Activated CD4-positive, alpha-beta T cell treated with anti-CD3 and anti-CD28 coated beads, Interleukin-2, amount 50 U/mL, for 24 hours (primary cell): ENCODE data around the gene EIF2B5.

Source experiments
- DNase-seq, 2 donors: peaks; one replicate each; pipeline ENCODE4 v3.0.0-alpha.2; 2020; ENCODE audit warnings: low read depth in 1 of 2, low spot score in 1 of 2

EIF2B5 gene

DNA sequence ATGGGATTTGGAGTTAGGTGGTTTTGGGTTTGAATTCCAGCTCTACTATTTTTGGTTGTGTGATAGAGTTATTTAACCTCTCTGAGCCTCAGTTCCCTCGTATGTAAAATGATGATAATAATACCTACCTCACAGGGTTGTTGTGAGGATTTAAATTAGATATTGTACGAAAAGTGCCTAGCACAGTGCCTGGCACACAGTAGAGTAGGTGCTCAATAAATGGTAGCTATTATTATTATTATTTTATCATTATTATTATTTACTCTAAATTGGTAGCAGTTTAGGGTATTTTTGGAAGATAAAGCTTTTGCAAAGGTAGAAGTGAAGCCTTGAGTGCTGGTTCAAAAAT, 38.2 kb downstream of the EIF2B5 start:
- DNase-seq: no peak

- no peak for DNase-seq
These were observed 39.1 kb downstream of the EIF2B5 start for GRCh38 chr3:184174284-184174645.

GRCh38 chr3:184174646-184175492, 39.7 kb downstream of the EIF2B5 start, which contains the start of gene AP2M1:
Gene AP2M1, plus strand, starts transcription at chr3:184174855. Its CDS starts 2,139 bp downstream, at chr3:184176994.
- DNase-seq: peak; percentile 94 to 97

DNA sequence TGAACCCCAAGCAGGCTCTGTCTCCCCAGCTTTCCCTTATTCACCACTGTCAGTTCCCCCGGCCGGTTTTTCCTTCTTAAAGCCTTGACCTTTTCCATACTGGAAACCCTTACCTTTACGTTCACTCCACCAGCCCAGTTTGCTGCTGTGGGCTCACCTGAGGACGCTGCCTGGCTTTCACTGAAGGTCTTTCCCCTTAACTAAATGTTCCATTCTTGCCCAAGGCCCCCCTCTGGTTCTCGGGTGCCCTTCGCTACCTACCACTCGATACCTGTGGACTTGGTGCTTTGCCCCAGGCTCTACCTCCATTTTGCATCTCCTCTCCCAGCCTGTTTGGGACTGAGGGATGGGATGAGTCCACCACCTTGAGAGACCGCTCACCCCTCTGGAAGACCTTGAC, 40.3 kb downstream of the EIF2B5 start:
- no peak for DNase-seq

GRCh38 chr3:184175981-184176376, 40.8 kb downstream of the EIF2B5 start:
- no peak for DNase-seq

- no peak for DNase-seq
These were observed 41.5 kb downstream of the EIF2B5 start for GRCh38 chr3:184176377-184177330.

GRCh38 chr3:184177331-184177731, 42.2 kb downstream of the EIF2B5 start:
- no peak for DNase-seq

- DNase-seq: no peak
These were observed 42.7 kb downstream of the EIF2B5 start for GRCh38 chr3:184177767-184178306.

DNA sequence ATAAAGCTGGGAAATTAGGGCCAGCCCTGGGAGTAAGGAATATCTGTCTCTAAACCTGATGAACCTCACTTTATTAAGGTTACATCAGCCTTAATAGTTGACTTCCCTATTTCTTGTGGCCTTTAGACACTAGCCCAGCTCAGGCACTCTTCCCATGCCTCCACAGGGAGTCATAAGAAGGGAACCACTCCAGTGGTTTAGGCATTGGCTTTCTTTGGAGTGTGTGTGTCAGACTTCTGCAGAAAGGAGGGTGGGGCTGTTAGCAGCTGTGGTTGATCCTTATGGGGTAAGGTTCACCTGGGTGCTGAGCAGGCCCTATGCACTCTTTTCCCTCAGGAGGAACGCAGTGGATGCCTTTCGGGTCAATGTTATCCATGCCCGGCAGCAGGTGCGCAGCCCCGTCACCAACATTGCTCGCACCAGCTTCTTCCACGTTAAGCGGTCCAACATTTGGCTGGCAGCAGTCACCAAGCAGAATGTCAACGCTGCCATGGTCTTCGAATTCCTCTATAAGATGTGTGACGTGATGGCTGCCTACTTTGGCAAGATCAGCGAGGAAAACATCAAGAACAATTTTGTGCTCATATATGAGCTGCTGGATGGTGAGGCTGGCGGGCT, 43.5 kb downstream of the EIF2B5 start:
- no peak for DNase-seq

GRCh38 chr3:184180165-184180564, 45.0 kb downstream of the EIF2B5 start:
- DNase-seq: no peak

DNA sequence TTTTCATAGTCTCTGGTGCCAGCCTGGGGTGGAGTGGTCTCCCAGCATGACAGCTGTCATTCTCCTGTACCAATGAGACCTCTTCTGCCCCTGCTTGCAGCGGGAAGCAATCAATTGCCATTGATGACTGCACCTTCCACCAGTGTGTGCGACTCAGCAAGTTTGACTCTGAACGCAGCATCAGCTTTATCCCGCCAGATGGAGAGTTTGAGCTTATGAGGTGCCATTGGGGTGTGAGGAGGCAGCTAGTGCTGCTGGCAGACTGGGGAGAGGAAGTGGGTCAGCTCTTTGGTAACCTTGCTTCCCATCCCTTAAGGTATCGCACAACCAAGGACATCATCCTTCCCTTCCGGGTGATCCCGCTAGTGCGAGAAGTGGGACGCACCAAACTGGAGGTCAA, 46.4 kb downstream of the EIF2B5 start:
- no peak for DNase-seq

DNA sequence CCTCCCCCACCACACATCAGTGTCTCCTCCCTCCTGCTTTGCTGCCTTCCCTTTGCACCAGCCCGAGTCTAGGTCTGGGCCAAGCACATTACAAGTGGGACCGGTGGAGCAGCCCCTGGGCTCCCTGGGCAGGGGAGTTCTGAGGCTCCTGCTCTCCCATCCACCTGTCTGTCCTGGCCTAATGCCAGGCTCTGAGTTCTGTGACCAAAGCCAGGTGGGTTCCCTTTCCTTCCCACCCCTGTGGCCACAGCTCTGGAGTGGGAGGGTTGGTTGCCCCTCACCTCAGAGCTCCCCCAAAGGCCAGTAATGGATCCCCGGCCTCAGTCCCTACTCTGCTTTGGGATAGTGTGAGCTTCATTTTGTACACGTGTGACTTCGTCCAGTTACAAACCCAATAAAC, 48.5 kb downstream of the EIF2B5 start:
- no peak for DNase-seq

GRCh38 chr3:184184546-184185230, 49.5 kb downstream of the EIF2B5 start:
- no peak for DNase-seq

DNA sequence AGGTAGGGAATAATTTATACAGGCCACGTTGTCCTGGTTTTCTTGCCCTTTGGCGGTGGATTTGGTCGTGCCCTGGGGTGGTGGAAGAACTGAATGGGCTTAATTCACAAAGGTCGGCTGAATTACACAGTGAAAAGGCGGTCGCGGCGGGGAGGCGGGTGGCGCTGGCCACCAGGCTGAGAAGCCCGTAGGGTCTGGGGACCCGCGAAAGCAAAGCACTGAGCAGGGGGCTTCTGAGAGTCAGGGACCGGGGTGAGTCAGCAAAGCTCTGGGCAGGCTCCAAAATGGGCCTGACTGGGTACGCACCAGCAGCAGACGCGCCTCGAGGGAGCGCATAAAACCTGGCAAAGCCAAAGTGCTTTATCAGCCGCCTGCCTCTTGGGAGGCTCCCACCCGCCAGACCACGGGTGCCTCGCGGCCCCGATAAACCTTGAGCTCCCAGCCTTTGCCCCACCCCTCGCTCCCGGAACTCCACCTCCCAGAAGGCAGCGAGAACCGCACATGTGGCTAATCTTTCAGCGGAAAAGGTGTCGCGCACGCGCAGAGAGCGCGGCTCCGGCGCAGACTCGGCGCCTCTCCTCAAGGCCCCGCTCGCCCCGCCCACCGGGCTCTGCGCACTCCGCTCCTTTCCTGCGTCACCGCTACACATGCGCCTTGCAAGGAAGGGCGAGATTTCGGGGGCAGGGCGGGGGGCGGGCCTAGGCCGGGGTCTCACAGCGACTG, 50.5 kb downstream of the EIF2B5 start:
- peak; percentile 97 to 98 for DNase-seq

- no peak for DNase-seq
These were observed 51.2 kb downstream of the EIF2B5 start, which contains the start of gene ABCF3 for GRCh38 chr3:184186184-184186901. Gene ABCF3, plus strand, starts transcription at chr3:184186199. Its CDS starts 9 bp downstream, at chr3:184186208.

GRCh38 chr3:184186902-184187207, 51.7 kb downstream of the EIF2B5 start:
- no peak for DNase-seq

DNA sequence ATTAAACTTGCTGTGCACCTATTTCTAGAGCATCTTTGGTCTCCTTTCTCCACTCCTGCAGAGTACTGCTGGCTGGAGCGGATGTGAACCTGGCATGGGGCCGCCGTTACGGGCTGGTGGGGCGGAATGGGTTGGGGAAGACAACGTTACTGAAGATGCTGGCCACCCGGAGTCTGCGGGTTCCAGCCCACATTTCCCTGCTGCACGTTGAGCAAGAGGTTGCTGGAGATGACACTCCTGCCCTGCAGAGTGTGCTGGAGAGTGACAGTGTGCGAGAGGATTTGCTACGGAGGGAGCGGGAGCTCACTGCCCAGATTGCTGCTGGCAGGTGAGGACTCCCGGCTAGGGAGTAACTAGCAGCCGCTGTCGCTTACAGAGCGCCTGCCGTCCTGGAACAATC, 52.9 kb downstream of the EIF2B5 start:
- no peak for DNase-seq

DNA sequence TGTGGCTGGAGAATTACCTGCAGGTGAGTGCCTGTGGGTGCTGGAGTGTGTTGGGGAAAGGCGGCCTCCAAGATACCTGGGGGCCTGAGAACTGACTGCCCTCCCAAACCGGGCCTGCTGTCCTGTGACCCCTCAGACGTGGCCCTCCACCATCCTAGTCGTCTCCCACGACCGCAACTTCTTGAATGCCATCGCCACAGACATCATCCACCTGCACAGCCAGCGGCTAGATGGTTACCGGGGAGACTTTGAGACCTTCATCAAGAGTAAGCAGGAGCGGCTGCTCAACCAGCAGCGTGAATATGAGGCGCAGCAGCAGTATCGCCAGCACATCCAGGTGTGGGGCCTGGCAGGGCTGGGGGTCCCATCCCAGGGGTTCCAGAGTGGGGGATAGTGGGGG, 54.3 kb downstream of the EIF2B5 start:
- DNase-seq: no peak

GRCh38 chr3:184192889-184193288, 57.7 kb downstream of the EIF2B5 start:
- no peak for DNase-seq
